Fibroblast of villous mesenchyme (primary cell): ENCODE data around the gene QRFP. TPM values are rescaled to one million over a fixed set of nuclear protein-coding genes. Genes with fewer than 3 reads are reported as not detected.

Experiments
- DNase-seq: peaks from one replicate; pipeline ENCODE4 v3.0.0-alpha.2; 2010; ENCODE audit warnings: low read depth
- H3K4me3 ChIP-seq: 2 replicates; pipeline ENCODE4 v1.5.1; 2011; ENCODE audit warnings: low read depth, mild to moderate bottlenecking, low read length
- CTCF ChIP-seq: IDR thresholded peaks from 2 replicates; pipeline ENCODE4 v1.5.1; 2012; ENCODE audit warnings: low read depth, mild to moderate bottlenecking, low read length; ENCODE audit not compliant: insufficient read depth
- total RNA-seq: library from RNA; depleted of rRNA; stranded (reverse); fragments of >200 nt; gene quantifications from 2 replicates; pipeline ENCODE4 v1.2.3, GENCODE V29; 2012

The QRFP gene
- total RNA-seq, 1 donor = not detected

- no peak for DNase-seq
- no peak for TF ChIP-seq CTCF
- no peak overlapping the region for H3K4me3 ChIP-seq
Observed at GRCh38 chr9:130895481-130896232, 955 bp downstream of the QRFP start.

- no peak for DNase-seq
- no peak overlapping the region for H3K4me3 ChIP-seq
- TF ChIP-seq CTCF = no peak
Observed at GRCh38 chr9:130895038-130895437, 1.6 kb downstream of the QRFP start.

GRCh38 chr9:130894546-130894945 lies 2.1 kb downstream of the QRFP start:
- no peak overlapping the region for H3K4me3 ChIP-seq
- DNase-seq = no peak
- TF ChIP-seq CTCF = no peak

- H3K4me3 ChIP-seq = no peak overlapping the region
- DNase-seq = no peak
- TF ChIP-seq CTCF = peak; percentile 19
Observed at GRCh38 chr9:130893341-130894101, 3.1 kb downstream of the QRFP start.

GRCh38 chr9:130892477-130893304 lies 3.9 kb downstream of the QRFP start:
- no peak for DNase-seq

More at GRCh38 chr9:130892477-130893304, 3.9 kb downstream of the QRFP start:
- H3K4me3 ChIP-seq = no peak overlapping the region
- no peak for TF ChIP-seq CTCF
